SU-DHL-6 (cell line): ENCODE results near the gene EVPL.

Experiments used
- H2AFZ ChIP-seq: fragments of 200-600 bp; sonication (generic); 2 replicates; pipeline ENCODE4 v1.6.1; 2014; ENCODE audit warnings: low read depth, mild to moderate bottlenecking, moderate library complexity, mixed read lengths, antibody characterized with exemption, low read length; ENCODE audit not compliant: severe bottlenecking
- H3F3A ChIP-seq: fragments of 200-600 bp; shearing (Covaris generic); 2 replicates; pipeline ENCODE4 v1.6.0; 2016; ENCODE audit warnings: antibody characterized with exemption, mild to moderate bottlenecking; ENCODE audit not compliant: insufficient read depth
- H3K27ac ChIP-seq: fragments of 200-600 bp; sonication (generic); 2 replicates; pipeline ENCODE4 v1.5.1; 2016; ENCODE audit warnings: low read depth, mild to moderate bottlenecking, low read length, moderate library complexity, mixed read lengths
- H3K27me3 ChIP-seq: fragments of 200-600 bp; sonication (generic), shearing (Covaris generic); 2 replicates; pipeline ENCODE4 v1.6.0; 2014; ENCODE audit warnings: mild to moderate bottlenecking, low read length
- H3K36me3 ChIP-seq: fragments of 200-600 bp; sonication (generic); 2 replicates; pipeline ENCODE4 v1.6.1; 2014; ENCODE audit warnings: mild to moderate bottlenecking, low read length, mixed read lengths
- H3K4me2 ChIP-seq: fragments of 300-600, 200-600 bp; shearing (Covaris generic), sonication (generic); 2 replicates; pipeline ENCODE4 v1.6.0; 2014; ENCODE audit warnings: low read length, low read depth, mild to moderate bottlenecking; ENCODE audit not compliant: poor library complexity, severe bottlenecking
- H3K4me3 ChIP-seq: fragments of 200-600 bp; sonication (generic); 2 replicates; pipeline ENCODE4 v1.5.1; 2014; ENCODE audit warnings: antibody characterized with exemption, low read length, mild to moderate bottlenecking, mixed read lengths; ENCODE audit not compliant: insufficient read depth, poor library complexity, severe bottlenecking
- H3K79me2 ChIP-seq: fragments of 200-600 bp; sonication (generic); 2 replicates; pipeline ENCODE4 v1.6.1; 2014; ENCODE audit warnings: mild to moderate bottlenecking, low read length, moderate library complexity; ENCODE audit not compliant: insufficient read depth
- H3K9ac ChIP-seq: fragments of 200-600 bp; sonication (generic); 2 replicates; pipeline ENCODE4 v1.7.0; 2014; ENCODE audit warnings: mild to moderate bottlenecking, low read length
- H3K9me2 ChIP-seq: fragments of 200-600 bp; sonication (generic); replicated peaks from 2 replicates; pipeline ENCODE4 v1.6.1; 2014; ENCODE audit warnings: low read length; ENCODE audit not compliant: insufficient read depth
- H3K9me3 ChIP-seq: fragments of 200-600 bp; sonication (generic); 2 replicates; pipeline ENCODE4 v1.6.1; 2014; ENCODE audit warnings: low read length, mixed read lengths; ENCODE audit not compliant: insufficient read depth
- H4K20me1 ChIP-seq: fragments of 200-600 bp; sonication (generic); 2 replicates; pipeline ENCODE4 v1.6.1; 2014; ENCODE audit warnings: low read depth, mild to moderate bottlenecking, antibody characterized with exemption, low read length, moderate library complexity, mixed read lengths
- EZH2phosphoT487 ChIP-seq: fragments of 200-600 bp; sonication (generic), shearing (Covaris generic); conservative IDR thresholded peaks from 2 replicates; pipeline ENCODE4 v1.6.1; 2018; ENCODE audit warnings: mild to moderate bottlenecking, antibody characterized with exemption, low read length, moderate library complexity, mixed read lengths
- TF ChIP-seq, protein P1 (sequence below): fragments of 200-600 bp; sonication (generic); IDR thresholded peaks from one replicate; pipeline ENCODE4 v1.5.1; 2017; ENCODE audit warnings: antibody characterized with exemption, mild to moderate bottlenecking, low read length, moderate library complexity; ENCODE audit not compliant: insufficient read depth, poor library complexity, severe bottlenecking

EVPL gene

GRCh38 chr17:75995385-75995925 lies 31.7 kb downstream of the EVPL start:
- Histone ChIP-seq H3K9me2 (no peaks in the 10 kb centered on the region), H3K4me3 (no peak overlapping the region), H3F3A (no peaks in the 10 kb centered on the region), H3K79me2 (no peaks in the 10 kb centered on the region), H3K4me2 (no peak overlapping the region), H3K9me3 (no peaks in the 10 kb centered on the region), H4K20me1 (no peaks in the 10 kb centered on the region), H3K9ac (no peak overlapping the region), H2AFZ (no peak overlapping the region), H3K36me3 (no peaks in the 10 kb centered on the region), H3K27me3 (no peaks in the 10 kb centered on the region), H3K27ac (no peak overlapping the region)
- TF ChIP-seq EZH2phosphoT487, result no peak
- TF ChIP-seq, protein P1, sequence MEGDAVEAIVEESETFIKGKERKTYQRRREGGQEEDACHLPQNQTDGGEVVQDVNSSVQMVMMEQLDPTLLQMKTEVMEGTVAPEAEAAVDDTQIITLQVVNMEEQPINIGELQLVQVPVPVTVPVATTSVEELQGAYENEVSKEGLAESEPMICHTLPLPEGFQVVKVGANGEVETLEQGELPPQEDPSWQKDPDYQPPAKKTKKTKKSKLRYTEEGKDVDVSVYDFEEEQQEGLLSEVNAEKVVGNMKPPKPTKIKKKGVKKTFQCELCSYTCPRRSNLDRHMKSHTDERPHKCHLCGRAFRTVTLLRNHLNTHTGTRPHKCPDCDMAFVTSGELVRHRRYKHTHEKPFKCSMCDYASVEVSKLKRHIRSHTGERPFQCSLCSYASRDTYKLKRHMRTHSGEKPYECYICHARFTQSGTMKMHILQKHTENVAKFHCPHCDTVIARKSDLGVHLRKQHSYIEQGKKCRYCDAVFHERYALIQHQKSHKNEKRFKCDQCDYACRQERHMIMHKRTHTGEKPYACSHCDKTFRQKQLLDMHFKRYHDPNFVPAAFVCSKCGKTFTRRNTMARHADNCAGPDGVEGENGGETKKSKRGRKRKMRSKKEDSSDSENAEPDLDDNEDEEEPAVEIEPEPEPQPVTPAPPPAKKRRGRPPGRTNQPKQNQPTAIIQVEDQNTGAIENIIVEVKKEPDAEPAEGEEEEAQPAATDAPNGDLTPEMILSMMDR, result no peak

DNA sequence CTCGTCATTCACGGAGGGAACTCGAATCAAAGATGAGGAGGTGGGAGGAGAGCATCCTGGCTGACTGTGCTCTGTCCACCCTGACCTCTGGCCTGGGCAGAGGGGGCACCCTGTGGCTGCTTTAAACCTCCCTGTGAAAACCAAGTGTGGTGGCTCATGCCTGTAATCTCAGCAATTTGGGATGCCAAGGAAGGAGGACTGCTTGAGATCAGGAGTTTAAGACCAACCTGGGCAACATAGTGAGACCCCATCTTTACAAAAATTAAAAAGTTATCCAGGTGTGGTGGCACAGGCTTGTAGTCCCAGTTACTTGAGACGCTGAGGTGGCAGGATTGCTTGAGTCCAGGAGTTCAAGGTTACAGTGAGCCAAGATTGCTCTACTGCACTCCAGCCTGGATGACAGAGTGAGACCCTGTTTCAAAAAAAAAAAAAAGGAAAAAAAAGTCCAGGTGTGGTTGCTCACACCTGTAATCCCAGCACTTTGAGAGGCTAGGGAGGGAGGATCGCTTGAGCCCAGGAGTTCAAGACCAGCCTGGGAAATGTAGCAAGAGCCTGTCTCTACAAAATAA lies 32.2 kb downstream of the EVPL start:
- Histone ChIP-seq H3K9me2 (no peaks in the 10 kb centered on the region), H3K79me2 (no peaks in the 10 kb centered on the region), H3K27ac (no peak overlapping the region), H3K36me3 (no peaks in the 10 kb centered on the region), H3K4me3 (no peak overlapping the region), H3K9ac (no peak overlapping the region), H4K20me1 (no peaks in the 10 kb centered on the region), H3K27me3 (no peaks in the 10 kb centered on the region), H3K9me3 (no peaks in the 10 kb centered on the region), H3K4me2 (no peak overlapping the region), H2AFZ (no peak overlapping the region), H3F3A (no peaks in the 10 kb centered on the region)
- TF ChIP-seq, protein P1, result no peak
- TF ChIP-seq EZH2phosphoT487, result no peak

DNA sequence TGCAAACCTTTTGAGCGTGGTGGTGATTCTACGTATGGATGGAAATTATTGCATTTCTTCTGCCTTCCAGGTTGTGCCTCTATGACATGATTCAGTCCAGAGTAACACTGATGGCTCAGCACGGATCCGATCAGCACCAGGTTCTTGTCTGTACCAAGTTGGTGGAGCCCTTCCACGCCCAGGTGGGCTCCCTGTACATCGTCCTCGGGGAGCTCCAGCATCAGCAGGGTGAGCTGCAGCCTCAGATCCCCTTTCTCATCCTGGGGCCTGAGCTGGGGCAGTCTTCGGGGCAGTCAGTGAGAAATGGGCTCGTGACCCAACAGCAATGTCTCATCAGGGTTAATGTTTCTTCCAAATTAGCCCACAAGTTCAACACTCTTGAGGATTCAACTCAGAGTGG lies 35.7 kb downstream of the EVPL start:
- Histone ChIP-seq H3K4me2 (no peak overlapping the region), H3K27me3 (no peaks in the 10 kb centered on the region), H4K20me1 (no peaks in the 10 kb centered on the region), H3K4me3 (no peak overlapping the region), H3K9ac (no peak overlapping the region), H3K9me3 (no peaks in the 10 kb centered on the region), H3F3A (no peaks in the 10 kb centered on the region), H3K27ac (no peak overlapping the region), H3K36me3 (no peaks in the 10 kb centered on the region), H2AFZ (no peak overlapping the region), H3K79me2 (no peaks in the 10 kb centered on the region), H3K9me2 (no peaks in the 10 kb centered on the region)
- TF ChIP-seq EZH2phosphoT487, result no peak
- TF ChIP-seq, protein P1, result no peak
